AG09309 (cell line): ENCODE measurements around the gene SIK2.

Source experiments
- DNase-seq: peaks from one replicate; pipeline ENCODE4 v3.0.0-alpha.2; 2010; ENCODE audit warnings: low read depth
- H3K4me3 ChIP-seq: 2 replicates; pipeline ENCODE4 v1.5.1; 2011; ENCODE audit warnings: mild to moderate bottlenecking, low read depth, low read length, moderate library complexity; ENCODE audit not compliant: control insufficient read depth
- CTCF ChIP-seq: IDR thresholded peaks from 2 replicates; pipeline ENCODE4 v1.5.1; 2011; ENCODE audit warnings: mild to moderate bottlenecking, low read depth, low read length, inconsistent platforms; ENCODE audit not compliant: insufficient read depth, control insufficient read depth; ENCODE audit errors: missing control alignments

The SIK2 gene

GRCh38 chr11:111589886-111590499, 12.3 kb upstream of the SIK2 start:
- no peak overlapping the region for H3K4me3 ChIP-seq
- no peak for TF ChIP-seq CTCF
- DNase-seq = no peak

GRCh38 chr11:111591187-111591960, 10.9 kb upstream of the SIK2 start:
- DNase-seq = no peak
- TF ChIP-seq CTCF = no peak
- no peak overlapping the region for H3K4me3 ChIP-seq

GRCh38 chr11:111592491-111592890, 9.8 kb upstream of the SIK2 start:
- no peak for TF ChIP-seq CTCF
- H3K4me3 ChIP-seq = no peak overlapping the region
- no peak for DNase-seq

GRCh38 chr11:111596319-111596718, 5.9 kb upstream of the SIK2 start:
- no peak overlapping the region for H3K4me3 ChIP-seq
- DNase-seq = no peak
- TF ChIP-seq CTCF = no peak

- no peak for TF ChIP-seq CTCF
- H3K4me3 ChIP-seq = no peak overlapping the region
Measured at GRCh38 chr11:111598148-111598547, 4.1 kb upstream of the SIK2 start.

GRCh38 chr11:111598559-111598958, 3.7 kb upstream of the SIK2 start:
- H3K4me3 ChIP-seq = no peak overlapping the region
- no peak for TF ChIP-seq CTCF
- DNase-seq = no peak

More at GRCh38 chr11:111598148-111598547, 4.1 kb upstream of the SIK2 start:
- DNase-seq = no peak
